Ishikawa (cell line): ENCODE measurements around the gene EIF2A.

ENCODE experiments used
- CEBPB ChIP-seq: IDR thresholded peaks from 2 replicates; pipeline ENCODE4 v1.6.1; 2012
- CREB1 ChIP-seq: IDR thresholded peaks from 2 replicates; pipeline ENCODE4 v1.6.1; 2012; ENCODE audit warnings: low read depth
- EGR1 ChIP-seq: IDR thresholded peaks from 2 replicates; pipeline ENCODE4 v1.6.1; 2012
- EP300 ChIP-seq: IDR thresholded peaks from 2 replicates; pipeline ENCODE4 v1.6.1; 2012; ENCODE audit warnings: borderline replicate concordance
- FOXM1 ChIP-seq: IDR thresholded peaks from 2 replicates; pipeline ENCODE4 v1.6.1; 2012; ENCODE audit warnings: low read depth, borderline replicate concordance
- NFIC ChIP-seq: IDR thresholded peaks from 2 replicates; pipeline ENCODE4 v1.6.1; 2012
- RAD21 ChIP-seq: IDR thresholded peaks from 2 replicates; pipeline ENCODE4 v1.6.1; 2012; ENCODE audit warnings: low read depth
- REST ChIP-seq: IDR thresholded peaks from 2 replicates; pipeline ENCODE4 v1.6.1; 2012; ENCODE audit warnings: low read depth, mild to moderate bottlenecking
- TAF1 ChIP-seq: IDR thresholded peaks from 2 replicates; pipeline ENCODE4 v1.6.1; 2012; ENCODE audit warnings: low read depth, mild to moderate bottlenecking
- TCF12 ChIP-seq: IDR thresholded peaks from 2 replicates; pipeline ENCODE4 v1.6.1; 2012; ENCODE audit warnings: low read depth
- TEAD4 ChIP-seq: IDR thresholded peaks from 2 replicates; pipeline ENCODE4 v1.6.1; 2012
- YY1 ChIP-seq: IDR thresholded peaks from 2 replicates; pipeline ENCODE4 v1.6.1; 2012; ENCODE audit warnings: low read depth
- ZBTB7A ChIP-seq: IDR thresholded peaks from 2 replicates; pipeline ENCODE4 v1.6.1; 2012; ENCODE audit warnings: low read depth
- TF ChIP-seq, protein P1 (sequence below): IDR thresholded peaks from 2 replicates; pipeline ENCODE4 v1.6.1; 2012
- TF ChIP-seq, protein P2 (sequence below): IDR thresholded peaks from 2 replicates; pipeline ENCODE4 v1.6.1; 2012

EIF2A gene

DNA sequence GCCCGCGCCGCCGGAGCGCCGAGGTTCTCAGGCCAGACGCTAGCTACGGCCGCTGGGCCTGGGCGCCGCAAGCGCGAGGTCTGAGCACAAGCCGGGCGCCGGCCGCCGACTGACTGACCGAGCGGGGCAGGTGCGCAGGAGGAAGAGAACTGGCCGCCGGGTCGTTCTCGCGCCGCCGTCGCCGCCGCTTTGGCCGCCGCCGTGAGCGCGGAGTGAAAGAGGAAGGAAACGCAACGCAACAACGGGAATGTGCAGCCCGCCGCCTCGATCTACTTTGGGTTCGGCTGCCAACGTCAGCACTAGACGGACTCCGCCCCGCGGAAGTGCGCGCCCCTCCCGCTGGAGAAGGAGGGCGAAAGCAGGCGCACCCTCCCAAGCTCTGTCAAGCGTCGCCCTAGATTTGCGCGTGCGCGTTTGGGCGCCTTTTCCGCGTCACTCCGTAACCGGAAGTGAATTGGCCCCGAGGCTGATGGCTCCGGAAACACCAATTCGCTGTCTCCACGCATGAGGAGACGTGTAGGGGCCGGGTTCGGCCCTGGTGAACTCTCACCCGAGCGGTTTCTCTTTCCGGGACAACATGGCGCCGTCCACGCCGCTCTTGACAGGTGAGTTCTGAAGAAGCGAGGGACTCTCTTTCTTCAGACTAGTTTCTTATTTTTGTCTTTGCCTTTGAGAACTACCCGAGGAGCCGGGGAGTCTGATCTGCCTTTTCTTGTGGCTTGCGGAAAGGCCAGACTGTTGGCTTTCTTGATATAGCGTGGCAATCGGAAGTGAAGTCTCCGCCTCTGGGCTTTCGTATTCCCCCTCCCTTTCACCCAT, at the start of gene EIF2A, which contains the start of gene SERP1:
Gene EIF2A, plus strand, starts transcription at position 562 of the 819 bp plus-strand sequence. Its CDS starts 16 bp downstream, at position 578.
Gene SERP1, minus strand, starts transcription at position 271 of the 819 bp plus-strand sequence. CDS start 361 bp downstream, outside the sequence.
- peak; percentile 67; the same call in 1 of the 2 replicates for TF ChIP-seq EGR1
- peak; percentile 23; the same call in 1 of the 2 replicates for TF ChIP-seq REST
- TF ChIP-seq NFIC = peak; percentile 32; the same call in 1 of the 2 replicates
- TF ChIP-seq, protein P1, sequence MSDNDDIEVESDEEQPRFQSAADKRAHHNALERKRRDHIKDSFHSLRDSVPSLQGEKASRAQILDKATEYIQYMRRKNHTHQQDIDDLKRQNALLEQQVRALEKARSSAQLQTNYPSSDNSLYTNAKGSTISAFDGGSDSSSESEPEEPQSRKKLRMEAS = peak; percentile 77
- TF ChIP-seq TCF12 = peak; percentile 19; the same call in 1 of the 2 replicates
- peak; percentile 97 for TF ChIP-seq YY1
- TF ChIP-seq, protein P2, sequence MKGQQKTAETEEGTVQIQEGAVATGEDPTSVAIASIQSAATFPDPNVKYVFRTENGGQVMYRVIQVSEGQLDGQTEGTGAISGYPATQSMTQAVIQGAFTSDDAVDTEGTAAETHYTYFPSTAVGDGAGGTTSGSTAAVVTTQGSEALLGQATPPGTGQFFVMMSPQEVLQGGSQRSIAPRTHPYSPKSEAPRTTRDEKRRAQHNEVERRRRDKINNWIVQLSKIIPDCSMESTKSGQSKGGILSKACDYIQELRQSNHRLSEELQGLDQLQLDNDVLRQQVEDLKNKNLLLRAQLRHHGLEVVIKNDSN = 0 out of 2 replicates have a peak, but pooled peaks have one; percentile 10
- TF ChIP-seq ZBTB7A = peak; percentile 45; the same call in 1 of the 2 replicates
- peak; percentile 30; the same call in 1 of the 2 replicates for TF ChIP-seq EP300
- TF ChIP-seq TEAD4 = peak; percentile 49; the same call in 1 of the 2 replicates
- no peak for TF ChIP-seq FOXM1
- TF ChIP-seq TAF1 = peak; percentile 87
- peak; percentile 14; the same call in 1 of the 2 replicates for TF ChIP-seq CEBPB
- no peak for TF ChIP-seq RAD21
- peak; percentile 96 for TF ChIP-seq CREB1

GRCh38 chr3:150497956-150498355, 48.6 kb upstream of the EIF2A start:
- no peak for TF ChIP-seq TCF12
- TF ChIP-seq NFIC = no peak
- no peak for TF ChIP-seq RAD21
- no peak for TF ChIP-seq ZBTB7A
- no peak for TF ChIP-seq CREB1
- no peak for TF ChIP-seq TAF1
- no peak for TF ChIP-seq FOXM1
- TF ChIP-seq TEAD4 = no peak
- no peak for TF ChIP-seq YY1
- TF ChIP-seq, protein P2 = no peak
- TF ChIP-seq EP300 = no peak
- TF ChIP-seq CEBPB = no peak
- no peak for TF ChIP-seq REST
- no peak for TF ChIP-seq EGR1
- TF ChIP-seq, protein P1 = no peak

- TF ChIP-seq RAD21 = no peak
- TF ChIP-seq NFIC = no peak
- TF ChIP-seq, protein P1 = no peak
- no peak for TF ChIP-seq REST
- no peak for TF ChIP-seq TCF12
- no peak for TF ChIP-seq EP300
- TF ChIP-seq, protein P2 = no peak
- TF ChIP-seq ZBTB7A = no peak
- no peak for TF ChIP-seq CEBPB
- no peak for TF ChIP-seq FOXM1
- no peak for TF ChIP-seq TEAD4
- no peak for TF ChIP-seq TAF1
- TF ChIP-seq EGR1 = no peak
- no peak for TF ChIP-seq YY1
- TF ChIP-seq CREB1 = no peak
Measured at GRCh38 chr3:150503402-150504099, 43.0 kb upstream of the EIF2A start.
